Measurements from ENCODE around the gene AGAP5.

GRCh38 chr10:73647211-73647874 lies 50.6 kb downstream of the AGAP5 start:
- TF ChIP-seq GABPA (IDR thresholded peaks at IDR 0.05; ENCODE audit: low read depth, low read length) (no peak), GABPA (CRISPR knock-in tag; IDR thresholded peaks at IDR 0.05; ENCODE audit: low read depth) (no peak), CTCF (CRISPR knock-in tag; IDR thresholded peaks at IDR 0.05) (no peak), MXI1 (IDR thresholded peaks at IDR 0.05; ENCODE audit: borderline replicate concordance, low read depth, low read length) (no peak), CREB1 (IDR thresholded peaks at IDR 0.05) (no peak), CREB1 (CRISPR knock-in tag; IDR thresholded peaks at IDR 0.05) (no peak), PRMT3 (CRISPR knock-in tag; IDR thresholded peaks at IDR 0.05; ENCODE audit: borderline replicate concordance, low read depth) (no peak), ZNF446 (CRISPR knock-in tag; IDR thresholded peaks at IDR 0.05) (no peak), HDAC1 (CRISPR knock-in tag; IDR thresholded peaks at IDR 0.05) (no peak), FOXP4 (CRISPR knock-in tag; IDR thresholded peaks at IDR 0.05) (no peak), IKZF1 (IDR thresholded peaks at IDR 0.05) (no peak), ZNF597 (CRISPR knock-in tag; IDR thresholded peaks at IDR 0.05) (no peak)

All from HepG2 (cell line).